ENCODE measurements around the gene CACNB4. TPM values are rescaled to one million over a fixed set of nuclear protein-coding genes. Genes with fewer than 3 reads are reported as not detected.

The CACNB4 gene
- total RNA-seq, 2 donors from 2014 or later: 5.6 to 13.8 TPM

- H3K4me3 ChIP-seq: no peak overlapping the region
- H3K27me3 ChIP-seq (replicated peaks; ENCODE audit: insufficient read depth): no peaks in the 10 kb centered on the region
- TF ChIP-seq CTCF (IDR thresholded peaks at IDR 0.05): no peak
- DNase-seq (ENCODE audit: low spot score): no peak
- no peaks in the 10 kb centered on the region for H3K36me3 ChIP-seq
- no peak for ATAC-seq (ENCODE audit: insufficient number of reproducible peaks, low FRiP score, low read depth)
- no peaks in the 10 kb centered on the region for H3K9me3 ChIP-seq
- no peak overlapping the region for H3K27ac ChIP-seq
- H3K4me1 ChIP-seq (ENCODE audit: control insufficient read depth in 1 of 2, low read depth in 2 of 2): peaks cover 1% of the 10 kb centered on the region in 2 donors
Observed at GRCh38 chr2:151833984-151834383, 264.9 kb downstream of the CACNB4 start.

GRCh38 chr2:151830961-151831360 lies 267.9 kb downstream of the CACNB4 start:
- DNase-seq (ENCODE audit: low spot score) (no peak), ATAC-seq (ENCODE audit: insufficient number of reproducible peaks, low FRiP score, low read depth) (no peak)
- H3K4me1 ChIP-seq (ENCODE audit: control insufficient read depth in 1 of 2, low read depth in 2 of 2): peaks cover 6 to 11% of the 10 kb centered on the region in 2 donors
- H3K27me3 ChIP-seq (replicated peaks; ENCODE audit: insufficient read depth): no peaks in the 10 kb centered on the region
- H3K9me3 ChIP-seq: no peaks in the 10 kb centered on the region
- no peak overlapping the region for H3K4me3 ChIP-seq
- no peaks in the 10 kb centered on the region for H3K36me3 ChIP-seq
- H3K27ac ChIP-seq: no peak overlapping the region
- TF ChIP-seq CTCF (IDR thresholded peaks at IDR 0.05): no peak

GRCh38 chr2:151828890-151829324 lies 269.9 kb downstream of the CACNB4 start:
- peak overlapping the region; percentile 90 for H3K4me3 ChIP-seq
- ATAC-seq (ENCODE audit: insufficient number of reproducible peaks, low FRiP score, low read depth): no peak
- no peak for TF ChIP-seq CTCF (IDR thresholded peaks at IDR 0.05)
- H3K36me3 ChIP-seq: no peaks in the 10 kb centered on the region
- peaks cover 26 to 27% of the 10 kb centered on the region in 2 donors for H3K4me1 ChIP-seq (ENCODE audit: control insufficient read depth in 1 of 2, low read depth in 2 of 2)
- DNase-seq (ENCODE audit: low spot score): no peak
- H3K9me3 ChIP-seq: no peaks in the 10 kb centered on the region
- peak overlapping the region; percentile 87 for H3K27ac ChIP-seq
- no peaks in the 10 kb centered on the region for H3K27me3 ChIP-seq (replicated peaks; ENCODE audit: insufficient read depth)

GRCh38 chr2:151828143-151828889 lies 270.5 kb downstream of the CACNB4 start, which contains the start of gene ARL5A:
ARL5A (minus strand) TSS chr2:151828421; CDS start chr2:151828176, 245 bp downstream.
- Histone ChIP-seq H3K9me3 (no peaks in the 10 kb centered on the region), H3K4me3 (peak within 1 kb of the TSS; percentile 90), H3K36me3 (no peaks in the 10 kb centered on the region), H3K27ac (peak within 1 kb of the TSS; percentile 87), H3K4me1 (ENCODE audit: control insufficient read depth in 1 of 2, low read depth in 2 of 2) (peaks cover 27 to 32% of the 10 kb centered on the region in 2 donors), H3K27me3 (replicated peaks; ENCODE audit: insufficient read depth) (no peaks in the 10 kb centered on the region)
- TF ChIP-seq CTCF (IDR thresholded peaks at IDR 0.05): no peak
- DNase-seq (ENCODE audit: low spot score) (peak; percentile 73), ATAC-seq (ENCODE audit: insufficient number of reproducible peaks, low FRiP score, low read depth) (peak; percentile 97)

GRCh38 chr2:151827564-151828142 lies 271.2 kb downstream of the CACNB4 start:
- H3K9me3 ChIP-seq: no peaks in the 10 kb centered on the region
- no peak for TF ChIP-seq CTCF (IDR thresholded peaks at IDR 0.05)
- DNase-seq (ENCODE audit: low spot score) (no peak), ATAC-seq (ENCODE audit: insufficient number of reproducible peaks, low FRiP score, low read depth) (peak; percentile 0)
- peak overlapping the region; percentile 90 for H3K4me3 ChIP-seq
- peaks cover 31 to 38% of the 10 kb centered on the region in 2 donors for H3K4me1 ChIP-seq (ENCODE audit: control insufficient read depth in 1 of 2, low read depth in 2 of 2)
- peak overlapping the region; percentile 87 for H3K27ac ChIP-seq
- no peaks in the 10 kb centered on the region for H3K27me3 ChIP-seq (replicated peaks; ENCODE audit: insufficient read depth)
- no peaks in the 10 kb centered on the region for H3K36me3 ChIP-seq
